NB4 (cell line): ENCODE measurements around the gene STAT5B.

ENCODE experiments used
- POLR2A ChIP-seq: IDR thresholded peaks from 2 replicates; pipeline ENCODE4 v1.6.1; 2011; ENCODE audit warnings: mild to moderate bottlenecking; ENCODE audit not compliant: insufficient read length; ENCODE audit errors: extremely low read depth
- TF ChIP-seq, protein P1 (sequence below): IDR thresholded peaks from one replicate; pipeline ENCODE4 v1.5.1; 2012; ENCODE audit warnings: low read depth, low read length

DNA sequence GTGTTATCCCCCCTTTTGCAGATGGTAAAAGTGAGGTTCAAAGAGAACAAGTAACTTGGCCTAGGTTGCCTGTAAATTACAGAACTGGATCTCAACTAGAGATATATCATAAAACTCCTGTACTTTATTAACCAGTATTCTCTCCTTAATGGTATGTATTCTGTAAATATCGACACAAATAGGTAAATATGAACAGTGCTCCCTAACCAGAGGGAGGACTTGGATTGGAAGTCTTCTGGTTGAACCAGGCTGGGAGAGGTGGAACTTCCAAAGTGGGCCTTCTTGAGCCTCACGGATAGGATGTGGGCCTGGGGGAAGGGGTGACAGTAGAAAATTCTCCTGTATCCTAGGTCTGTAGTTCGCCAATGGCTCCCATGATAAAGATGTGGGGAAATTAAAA lies 19.8 kb upstream of the STAT5B start:
- TF ChIP-seq, protein P1, sequence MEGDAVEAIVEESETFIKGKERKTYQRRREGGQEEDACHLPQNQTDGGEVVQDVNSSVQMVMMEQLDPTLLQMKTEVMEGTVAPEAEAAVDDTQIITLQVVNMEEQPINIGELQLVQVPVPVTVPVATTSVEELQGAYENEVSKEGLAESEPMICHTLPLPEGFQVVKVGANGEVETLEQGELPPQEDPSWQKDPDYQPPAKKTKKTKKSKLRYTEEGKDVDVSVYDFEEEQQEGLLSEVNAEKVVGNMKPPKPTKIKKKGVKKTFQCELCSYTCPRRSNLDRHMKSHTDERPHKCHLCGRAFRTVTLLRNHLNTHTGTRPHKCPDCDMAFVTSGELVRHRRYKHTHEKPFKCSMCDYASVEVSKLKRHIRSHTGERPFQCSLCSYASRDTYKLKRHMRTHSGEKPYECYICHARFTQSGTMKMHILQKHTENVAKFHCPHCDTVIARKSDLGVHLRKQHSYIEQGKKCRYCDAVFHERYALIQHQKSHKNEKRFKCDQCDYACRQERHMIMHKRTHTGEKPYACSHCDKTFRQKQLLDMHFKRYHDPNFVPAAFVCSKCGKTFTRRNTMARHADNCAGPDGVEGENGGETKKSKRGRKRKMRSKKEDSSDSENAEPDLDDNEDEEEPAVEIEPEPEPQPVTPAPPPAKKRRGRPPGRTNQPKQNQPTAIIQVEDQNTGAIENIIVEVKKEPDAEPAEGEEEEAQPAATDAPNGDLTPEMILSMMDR = no peak
- no peak for TF ChIP-seq POLR2A
